GM19468 (cell line): ENCODE measurements around the gene ARPC1B.
"Not testable (repeated sequence)": the region's sequence is repeated elsewhere in the genome, so short reads cannot be mapped to it uniquely, and the experiment has no call there.

Experiments
- ATAC-seq: cut with Tn5 transposase; IDR thresholded peaks from one replicate; pipeline ENCODE4 v1.9.1; 2021; ENCODE audit warnings: mild to moderate bottlenecking, moderate library complexity, moderate number of reproducible peaks; ENCODE audit not compliant: unreplicated experiment; ENCODE audit errors: extremely low read depth

Gene ARPC1B

GRCh38 chr7:99366646-99367045 is 7.9 kb upstream of the ARPC1B start:
- no peak for ATAC-seq

- ATAC-seq = no peak
Measured at GRCh38 chr7:99368750-99369389, 5.7 kb upstream of the ARPC1B start.

DNA sequence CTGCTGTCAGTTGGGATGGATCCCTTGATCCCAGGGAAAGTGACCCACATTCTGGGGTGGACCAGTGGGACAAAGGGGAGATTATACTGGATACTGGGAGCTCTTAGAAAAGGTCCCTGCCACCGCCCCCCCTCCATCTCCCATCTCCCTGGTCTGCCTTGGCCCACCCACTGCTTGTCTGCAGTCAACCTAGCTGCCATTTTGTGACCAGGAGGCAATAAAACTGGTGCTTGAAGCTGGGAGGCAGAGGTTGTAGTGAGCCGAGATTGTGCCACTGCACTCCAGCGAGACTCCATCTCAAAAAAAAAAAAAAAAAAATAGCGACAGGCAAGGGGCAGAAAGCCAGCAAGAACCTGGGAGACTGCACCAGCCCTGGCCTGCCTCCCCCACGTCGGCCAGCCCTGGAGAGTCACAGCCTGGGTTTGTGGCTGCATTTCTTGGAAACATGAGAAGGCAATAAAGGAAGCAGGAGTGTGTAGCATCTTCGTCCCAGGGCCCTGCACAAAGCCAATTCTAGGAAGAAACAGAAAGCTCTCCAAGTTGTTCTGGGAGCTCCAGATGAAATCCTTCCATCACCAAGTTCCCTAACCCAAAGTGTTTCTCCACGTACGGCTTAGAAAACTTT is 4.7 kb upstream of the ARPC1B start:
- no peak for ATAC-seq

DNA sequence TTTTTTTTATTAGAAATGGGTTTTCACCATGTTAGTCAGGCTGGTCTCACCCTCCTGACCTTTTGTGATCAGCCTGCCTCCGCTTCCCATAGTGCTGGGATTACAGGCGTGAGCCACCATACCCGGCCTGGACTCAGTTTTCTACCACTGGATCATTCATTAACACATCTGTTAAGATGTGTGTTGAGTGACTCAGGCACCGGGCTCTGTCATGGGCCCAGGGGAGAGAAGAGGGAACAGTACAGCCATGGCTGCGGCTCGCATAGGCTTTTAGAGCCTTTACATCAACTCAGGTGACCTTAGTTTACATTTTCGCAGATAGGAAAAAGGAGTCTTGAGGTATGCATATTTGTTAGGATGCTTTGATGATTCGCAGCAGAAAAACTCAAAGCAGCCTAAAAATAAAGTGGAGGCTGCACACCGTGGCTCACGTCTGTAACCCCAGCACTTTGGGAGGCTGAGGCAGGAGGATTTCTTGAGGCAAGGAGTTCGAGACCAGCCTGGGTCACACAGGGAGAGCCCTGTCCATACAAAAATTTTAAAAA is 3.1 kb upstream of the ARPC1B start:
- ATAC-seq = no peak

- no peak for ATAC-seq
Measured at GRCh38 chr7:99372275-99373090, 2.0 kb upstream of the ARPC1B start.

DNA sequence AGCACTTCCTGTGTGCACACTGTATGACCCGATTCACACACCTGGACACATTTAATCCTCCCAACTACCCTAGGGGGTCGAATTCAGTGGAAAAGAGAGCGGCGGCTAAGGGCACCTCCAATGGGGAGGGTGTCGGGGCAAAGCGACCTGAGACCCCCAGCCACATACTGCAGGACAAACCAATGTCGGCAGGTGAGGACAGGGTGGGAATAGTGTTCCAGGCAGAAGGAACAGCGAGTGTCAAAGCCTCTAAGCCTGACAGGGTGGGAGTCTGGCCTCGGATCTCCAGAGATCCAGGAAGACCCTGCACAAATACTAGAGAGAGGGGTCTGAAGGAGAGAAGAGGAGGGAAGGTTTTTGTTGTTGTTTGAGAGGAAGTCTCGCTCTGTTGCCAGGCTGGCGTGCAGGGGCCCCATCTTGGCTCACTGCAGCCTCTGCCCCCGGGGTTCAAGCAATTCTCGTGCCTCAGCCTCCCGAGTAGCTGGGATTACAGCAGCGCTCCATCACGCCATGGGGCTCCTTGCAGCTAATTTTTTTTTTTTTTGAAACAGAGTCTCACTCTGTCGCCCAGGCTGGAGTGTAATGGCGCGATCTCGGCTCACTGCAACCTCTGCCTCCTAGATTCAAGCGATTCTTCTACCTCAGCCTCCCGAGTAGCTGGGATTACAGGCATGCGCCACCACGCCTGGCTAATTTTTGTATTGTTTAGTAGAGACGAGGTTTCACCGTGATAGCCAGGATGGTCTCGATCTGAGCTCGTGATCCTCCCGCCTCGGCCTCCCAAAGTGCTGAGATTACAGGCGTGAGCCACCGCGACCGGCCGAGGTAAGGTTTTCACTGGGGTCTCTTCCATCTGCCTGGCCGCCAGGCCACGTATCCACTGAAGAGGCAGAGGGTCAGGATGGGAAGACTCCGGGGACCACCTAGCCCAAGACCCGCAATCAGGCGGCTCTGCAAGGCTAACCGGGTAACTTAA is 1.2 kb upstream of the ARPC1B start:
- ATAC-seq = no peak

GRCh38 chr7:99375070-99375807 is 709 bp downstream of the ARPC1B start:
- no peak for ATAC-seq

DNA sequence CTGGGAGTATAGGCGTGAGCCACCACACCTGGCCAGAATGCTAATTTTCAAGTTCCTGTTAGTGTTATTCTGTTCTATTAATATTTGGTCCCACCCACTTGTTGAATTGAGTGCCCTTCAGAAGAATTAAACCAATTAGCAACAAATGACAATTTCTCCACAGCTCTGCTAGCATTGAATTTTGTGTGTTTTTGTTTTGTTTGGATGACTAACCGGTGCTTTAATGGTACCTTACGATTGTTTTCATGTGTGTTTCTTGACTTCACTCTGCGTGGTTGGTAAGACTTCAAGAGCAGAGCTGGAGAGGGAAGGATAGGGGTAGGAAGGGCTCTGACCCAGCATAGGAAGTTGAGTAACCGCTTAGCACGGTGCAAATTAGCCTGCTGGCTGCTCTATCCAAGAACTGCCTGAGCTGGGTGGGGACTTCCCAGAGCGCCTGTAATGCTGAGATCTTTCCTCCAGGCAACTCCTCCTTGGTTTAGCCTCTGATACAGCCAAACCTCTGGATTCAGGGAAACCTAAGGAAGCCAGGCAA is 4.6 kb downstream of the ARPC1B start:
- no peak for ATAC-seq

- not testable (repeated sequence) for ATAC-seq
Measured at GRCh38 chr7:99379693-99380031, 5.1 kb downstream of the ARPC1B start.

- no peak for ATAC-seq
Measured at GRCh38 chr7:99380032-99380822, 5.7 kb downstream of the ARPC1B start.

DNA sequence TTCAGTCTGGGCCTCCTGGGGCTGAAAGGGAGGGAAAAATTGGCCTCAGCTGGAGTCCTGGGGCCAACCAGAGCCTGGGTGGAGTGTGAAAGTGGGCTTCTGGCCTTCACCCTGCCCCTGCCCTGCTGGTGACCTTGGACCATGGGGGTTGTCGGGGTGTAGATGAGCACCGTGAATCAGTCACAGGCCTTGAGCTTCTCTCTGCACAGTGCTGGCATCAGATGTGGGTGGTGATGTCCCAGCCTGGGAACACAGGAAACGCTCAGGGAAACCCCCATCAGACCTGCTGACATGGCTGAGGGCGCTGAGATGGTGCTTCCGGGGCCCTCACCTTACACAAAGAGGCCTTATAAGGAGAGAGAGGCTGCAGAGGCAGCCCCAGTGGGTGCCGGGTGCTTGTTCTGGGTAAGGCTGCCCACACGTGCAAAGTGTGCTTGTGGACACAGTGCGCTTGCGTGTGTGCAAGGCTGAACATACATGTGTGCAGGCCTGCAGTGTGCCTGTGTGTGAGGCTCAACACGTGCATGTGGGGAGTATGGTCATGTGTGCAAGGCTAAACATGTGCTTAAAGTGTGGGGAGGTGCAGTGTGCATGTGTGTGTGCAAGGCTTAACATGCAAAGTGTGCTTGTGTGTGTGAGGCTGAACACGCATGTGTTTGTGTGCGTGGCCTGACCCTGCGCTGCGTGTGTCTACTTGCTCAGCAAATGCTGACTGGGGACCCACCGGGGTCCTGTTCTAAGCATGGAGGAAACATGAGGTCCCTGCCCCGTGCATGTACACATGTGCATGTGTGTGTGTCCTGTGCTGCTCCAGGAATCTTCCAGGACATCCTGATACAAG is 6.5 kb downstream of the ARPC1B start:
- peak; percentile 67 for ATAC-seq

GRCh38 chr7:99381664-99382075 is 7.1 kb downstream of the ARPC1B start:
- ATAC-seq = no peak

DNA sequence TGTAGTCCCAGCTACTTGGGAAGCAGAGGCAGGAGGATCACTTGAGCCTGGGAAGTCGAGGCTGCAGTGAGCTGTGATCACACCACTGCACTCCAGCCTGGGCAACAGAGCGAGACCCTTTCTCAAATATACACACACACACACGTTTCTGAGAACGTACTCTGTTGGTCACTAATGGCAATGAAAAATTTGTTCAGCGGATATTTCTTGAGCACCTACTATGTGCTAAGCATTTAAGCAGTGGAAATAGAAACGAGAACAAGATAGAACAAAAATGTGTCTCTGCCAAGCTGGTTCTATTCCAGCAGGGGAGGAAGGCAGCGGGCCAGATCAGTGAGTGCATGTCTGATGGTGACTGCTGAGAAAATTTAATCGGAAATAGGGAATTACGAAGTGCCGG is 8.7 kb downstream of the ARPC1B start:
- no peak for ATAC-seq

DNA sequence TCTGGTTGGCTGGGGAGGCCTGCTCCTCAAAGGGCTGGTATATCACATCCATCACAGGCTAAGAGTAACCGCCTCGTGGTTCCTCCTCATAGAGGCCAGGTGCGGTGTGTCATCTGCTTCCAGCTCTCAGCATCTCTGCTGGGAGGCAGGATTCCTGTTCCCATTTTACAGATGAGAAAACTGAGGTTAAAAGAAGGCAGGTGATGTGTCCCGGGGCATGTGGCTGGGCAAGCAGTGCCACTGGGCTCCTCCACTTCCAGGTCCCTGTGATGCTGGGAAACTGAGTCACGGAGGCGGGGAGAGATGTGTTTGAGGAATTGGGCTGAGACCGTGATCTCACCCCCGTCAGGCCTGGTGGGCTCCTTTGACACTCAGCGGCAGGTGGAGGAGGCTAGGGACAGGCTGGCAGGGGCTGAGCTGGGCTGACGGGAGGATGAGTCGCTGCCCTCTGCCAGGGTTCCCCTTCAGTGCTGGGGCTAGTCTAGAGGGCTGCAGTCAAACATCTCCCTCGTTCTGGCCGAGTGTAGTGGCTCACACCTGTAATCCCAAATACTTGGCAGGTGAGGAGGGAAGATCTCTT is 9.4 kb downstream of the ARPC1B start:
- no peak for ATAC-seq

- ATAC-seq = no peak
Measured at GRCh38 chr7:99384523-99384922, 10.0 kb downstream of the ARPC1B start.

DNA sequence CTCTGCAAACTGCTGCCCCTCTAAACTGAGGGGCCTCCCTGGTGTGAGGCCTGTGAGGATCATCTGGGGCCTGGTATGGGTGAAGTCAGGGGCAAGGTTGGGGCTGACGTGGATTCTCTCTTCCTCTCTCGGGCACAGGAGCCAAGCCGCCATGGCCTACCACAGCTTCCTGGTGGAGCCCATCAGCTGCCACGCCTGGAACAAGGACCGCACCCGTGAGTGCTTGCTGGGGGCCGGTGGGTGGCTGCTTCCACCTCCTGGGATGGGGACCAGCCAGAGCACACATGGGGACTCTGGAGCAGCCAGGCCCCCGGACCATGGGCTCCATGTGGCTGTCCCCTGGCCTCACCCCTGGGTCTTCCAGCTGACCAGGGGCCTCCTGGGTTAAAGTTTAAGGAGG is 11.0 kb downstream of the ARPC1B start:
- no peak for ATAC-seq

DNA sequence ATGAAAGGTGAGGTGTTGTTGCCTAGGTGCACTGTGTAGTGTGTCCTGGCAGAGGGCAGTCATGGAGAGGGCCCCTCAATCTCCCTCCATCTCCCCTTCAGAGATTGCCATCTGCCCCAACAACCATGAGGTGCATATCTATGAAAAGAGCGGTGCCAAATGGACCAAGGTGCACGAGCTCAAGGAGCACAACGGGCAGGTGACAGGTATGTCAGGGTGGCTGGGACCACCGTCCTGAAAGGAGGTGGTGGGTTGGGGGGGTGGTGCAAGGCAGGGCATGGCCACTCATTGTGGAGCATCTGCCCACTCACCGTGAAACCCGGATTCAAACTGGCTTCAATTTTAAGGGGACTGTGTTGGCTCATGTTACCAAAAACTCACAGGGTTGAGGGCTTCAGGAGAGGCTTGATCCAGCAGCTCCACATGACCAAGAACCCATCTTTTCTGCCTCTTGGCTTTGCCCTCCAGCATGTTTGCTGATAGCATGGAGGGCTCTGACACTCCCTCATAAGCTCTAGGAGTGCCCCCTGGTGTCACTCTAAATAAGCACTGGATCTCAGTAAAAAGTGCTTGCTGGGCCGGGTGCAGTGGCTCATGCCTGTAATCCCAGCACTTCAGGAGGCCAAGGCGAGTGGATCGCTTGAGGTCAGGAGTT is 12.2 kb downstream of the ARPC1B start:
- ATAC-seq = no peak
